Activated CD4-positive, alpha-beta T cell treated with anti-CD3 and anti-CD28 coated beads for 48 hours (primary cell): Measurements from ENCODE around the gene ME3.
"Not testable (repeated sequence)": the region's sequence is repeated elsewhere in the genome, so short reads cannot be mapped to it uniquely, and the experiment has no call there.

Experiments
- DNase-seq: peaks from one replicate; pipeline ENCODE4 v3.0.0-alpha.2; 2020

ME3 gene

DNA sequence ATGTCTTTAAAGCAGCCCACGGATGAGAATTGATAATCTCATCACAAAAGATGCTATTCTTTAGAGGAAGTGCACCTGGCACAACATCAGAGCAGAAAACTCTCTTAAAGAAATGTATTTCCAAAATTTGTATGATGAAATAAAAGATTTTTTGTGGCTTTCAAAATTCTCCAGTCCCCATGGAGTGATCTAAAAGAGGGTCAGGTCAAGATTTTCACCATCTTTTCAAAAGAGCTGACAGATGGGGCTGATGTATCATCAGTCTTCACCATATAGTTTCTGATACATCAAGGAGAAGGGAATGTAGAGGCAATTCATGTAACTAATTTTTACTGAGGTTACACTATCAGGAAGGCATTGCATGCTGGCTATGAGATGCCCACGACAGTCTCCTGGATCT lies 11.7 kb downstream of the ME3 start:
- no peak for DNase-seq

DNA sequence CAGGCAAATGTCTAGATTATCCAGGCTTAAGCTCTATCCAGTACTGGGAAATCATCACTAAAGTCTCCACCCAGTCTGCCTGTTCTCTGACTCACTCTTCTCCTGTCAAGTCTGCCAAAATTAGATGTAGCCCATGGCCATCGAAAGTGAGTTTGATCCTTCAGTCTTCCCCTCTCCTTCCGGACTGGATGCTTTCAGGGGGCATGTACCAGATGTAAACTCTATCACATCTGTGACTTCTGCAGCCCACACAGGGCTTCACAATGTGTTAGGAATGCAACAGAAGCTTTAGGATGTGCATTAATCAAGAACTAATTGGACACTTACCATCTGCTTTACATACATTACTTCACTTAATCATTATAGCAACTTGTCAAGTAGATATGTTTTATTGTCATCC lies 12.3 kb downstream of the ME3 start:
- no peak for DNase-seq

DNA sequence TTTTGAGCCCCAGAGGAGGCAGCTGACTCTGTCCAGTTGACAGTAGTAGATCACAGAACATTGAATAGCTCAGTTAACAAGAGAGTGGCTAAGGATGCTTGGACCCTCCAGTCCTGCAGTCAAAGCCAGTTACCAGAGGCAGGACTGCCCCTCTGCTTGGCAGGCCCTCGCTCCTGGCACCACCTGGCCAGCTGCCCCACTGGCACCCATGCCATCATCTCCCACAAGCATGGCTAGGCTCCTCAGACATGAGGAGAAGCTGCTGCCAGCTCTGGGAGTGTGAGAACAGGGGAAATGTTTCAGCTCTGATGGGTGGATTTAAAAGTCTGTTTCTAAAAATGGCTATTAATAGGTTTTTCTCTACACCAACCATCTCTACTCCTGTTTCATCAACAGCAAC lies 13.9 kb downstream of the ME3 start:
- DNase-seq: no peak

DNA sequence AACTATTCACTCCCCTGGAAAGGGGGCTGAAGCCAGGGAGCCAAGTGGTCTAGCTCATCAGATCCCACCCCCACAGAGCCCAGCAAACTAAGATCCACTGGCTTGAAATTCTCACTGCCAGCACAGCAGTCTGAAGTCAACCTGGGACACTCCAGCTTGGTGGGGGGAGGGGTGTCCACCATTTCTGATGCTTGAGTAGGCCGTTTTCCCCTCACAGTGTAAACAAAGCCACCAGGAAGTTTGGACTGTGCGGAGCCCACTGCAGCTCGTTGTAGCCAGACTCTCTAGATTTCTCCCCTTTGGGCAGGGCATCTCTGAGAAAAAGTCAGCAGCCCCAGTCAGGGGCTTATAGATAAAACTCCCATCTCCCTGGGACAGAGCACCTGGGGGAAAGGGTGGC lies 27.2 kb downstream of the ME3 start:
- DNase-seq: not testable (repeated sequence)

DNA sequence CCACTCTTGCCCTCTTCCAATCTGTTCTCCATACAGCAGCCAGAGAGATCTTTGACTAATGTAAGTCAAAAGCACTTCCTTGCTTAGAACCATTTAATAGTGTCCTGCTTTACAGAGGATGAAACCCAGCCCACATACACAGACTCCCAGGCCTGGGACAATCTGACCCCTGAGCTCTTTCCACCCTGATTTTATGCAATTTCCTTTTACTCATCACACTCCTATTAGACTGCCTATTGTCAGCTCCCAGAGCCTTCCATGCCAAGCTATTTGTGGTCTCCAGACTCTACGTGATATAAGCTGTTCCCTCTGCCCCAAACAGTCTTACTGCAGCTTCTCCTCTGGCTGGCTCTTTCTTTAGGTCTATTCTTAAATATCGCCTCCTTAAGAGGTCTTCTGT lies 28.1 kb downstream of the ME3 start:
- DNase-seq: no peak

DNA sequence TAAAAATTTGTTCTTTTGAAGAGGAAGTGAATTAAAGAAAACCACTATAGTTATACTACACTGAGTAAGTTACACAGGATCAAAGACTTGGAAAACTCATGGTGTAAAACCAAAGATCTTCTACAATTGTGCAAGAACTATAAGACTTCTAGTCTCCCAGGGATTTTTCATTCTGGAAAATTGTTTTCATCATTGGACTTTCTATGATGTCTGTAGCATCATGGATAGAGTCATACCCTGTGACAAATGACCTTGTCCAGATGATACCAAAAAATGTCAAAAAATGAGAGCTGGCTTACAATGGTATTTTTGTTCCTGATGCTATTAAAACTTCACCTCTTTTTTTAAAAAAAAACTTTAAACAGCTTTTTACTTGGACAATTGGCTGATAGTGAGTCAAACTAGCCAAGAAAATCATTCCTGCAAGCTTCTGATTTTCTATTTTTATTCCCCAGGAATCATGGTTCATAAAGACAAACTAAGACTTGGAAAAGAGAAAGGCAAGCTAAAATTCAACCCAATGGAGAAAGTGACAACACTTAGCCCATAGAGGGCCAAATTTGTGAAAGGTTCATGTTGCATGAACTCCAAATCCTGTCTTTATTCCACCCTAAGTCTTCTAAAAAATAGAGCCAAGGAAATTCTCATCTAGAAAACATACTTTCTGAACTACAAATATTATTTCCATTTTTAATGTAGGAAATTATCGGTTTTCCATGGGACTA lies 30.7 kb downstream of the ME3 start:
- DNase-seq: no peak

DNA sequence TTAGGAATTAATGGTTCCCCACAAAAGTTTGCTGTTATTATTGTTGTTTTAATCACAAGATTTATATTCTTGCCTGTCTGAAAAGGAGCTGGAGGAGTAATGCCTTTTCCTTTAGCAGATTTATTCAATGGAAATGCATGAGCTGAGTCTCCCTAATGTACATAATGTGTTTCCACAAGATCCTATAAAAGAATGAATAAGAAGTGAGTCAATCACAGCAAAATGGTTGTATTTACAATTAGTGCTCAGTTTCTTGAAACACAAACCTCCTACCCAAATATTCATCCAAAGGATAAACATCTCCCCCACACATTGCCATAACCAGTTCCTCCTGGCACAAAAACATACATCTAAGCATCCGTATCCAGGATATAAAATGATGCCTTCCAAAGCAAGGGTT lies 33.3 kb downstream of the ME3 start:
- DNase-seq: no peak

DNA sequence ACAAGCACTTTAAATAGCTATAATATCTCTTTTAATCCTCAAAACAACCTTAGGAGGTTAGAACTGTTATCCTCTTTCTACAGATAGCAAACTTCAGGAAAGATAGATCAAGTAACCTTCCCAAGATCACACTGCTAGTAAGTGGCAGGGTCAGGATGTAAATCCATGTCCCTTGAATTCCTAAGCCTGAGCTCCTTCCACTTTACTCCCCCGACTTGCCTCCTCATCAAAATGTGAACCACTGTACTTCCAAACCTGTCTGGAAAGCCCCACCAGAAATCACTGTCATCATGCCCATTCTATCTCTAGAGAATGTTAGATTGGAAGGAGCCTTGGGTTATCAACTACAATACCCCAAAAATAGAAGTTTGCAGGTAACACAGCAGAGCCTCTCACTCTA lies 33.7 kb downstream of the ME3 start:
- no peak for DNase-seq

DNA sequence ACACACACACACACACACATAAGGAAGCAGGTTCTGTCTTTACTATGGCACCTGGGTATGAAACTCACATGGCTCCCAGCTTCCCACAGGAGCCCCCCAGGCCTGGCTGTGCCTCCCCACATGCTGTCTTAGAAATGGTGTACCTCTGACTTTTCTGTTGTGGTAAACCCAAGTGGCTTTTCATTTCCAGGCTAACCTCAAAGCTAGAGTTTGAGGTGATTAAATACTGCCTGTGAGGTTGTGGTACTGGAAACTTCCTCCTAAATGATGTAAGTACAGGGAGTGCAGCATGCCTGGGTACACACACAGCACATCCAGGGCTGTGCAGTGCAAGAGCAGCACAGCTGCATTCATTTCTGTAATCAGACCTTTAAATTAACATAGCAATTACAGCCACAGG lies 34.4 kb downstream of the ME3 start:
- DNase-seq: peak; percentile 16

DNA sequence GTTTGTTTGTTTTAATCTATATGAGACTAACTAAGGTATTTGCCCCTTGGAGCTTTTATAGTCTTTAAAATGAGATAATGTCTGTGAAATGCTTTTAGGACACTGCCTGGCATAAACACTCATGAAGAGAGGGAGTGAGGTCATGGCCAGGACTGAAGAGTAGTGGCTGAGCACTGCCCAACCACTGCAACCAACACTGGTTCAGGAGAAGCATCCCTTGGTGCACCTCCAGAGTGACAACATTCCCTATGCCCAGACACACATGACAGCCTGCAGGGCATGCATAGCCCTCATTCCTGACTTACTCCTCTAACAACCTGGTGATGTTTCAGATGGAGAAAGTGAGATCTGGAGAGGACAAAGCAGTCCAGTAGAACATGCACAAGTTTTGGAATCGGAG lies 36.1 kb downstream of the ME3 start:
- no peak for DNase-seq

DNA sequence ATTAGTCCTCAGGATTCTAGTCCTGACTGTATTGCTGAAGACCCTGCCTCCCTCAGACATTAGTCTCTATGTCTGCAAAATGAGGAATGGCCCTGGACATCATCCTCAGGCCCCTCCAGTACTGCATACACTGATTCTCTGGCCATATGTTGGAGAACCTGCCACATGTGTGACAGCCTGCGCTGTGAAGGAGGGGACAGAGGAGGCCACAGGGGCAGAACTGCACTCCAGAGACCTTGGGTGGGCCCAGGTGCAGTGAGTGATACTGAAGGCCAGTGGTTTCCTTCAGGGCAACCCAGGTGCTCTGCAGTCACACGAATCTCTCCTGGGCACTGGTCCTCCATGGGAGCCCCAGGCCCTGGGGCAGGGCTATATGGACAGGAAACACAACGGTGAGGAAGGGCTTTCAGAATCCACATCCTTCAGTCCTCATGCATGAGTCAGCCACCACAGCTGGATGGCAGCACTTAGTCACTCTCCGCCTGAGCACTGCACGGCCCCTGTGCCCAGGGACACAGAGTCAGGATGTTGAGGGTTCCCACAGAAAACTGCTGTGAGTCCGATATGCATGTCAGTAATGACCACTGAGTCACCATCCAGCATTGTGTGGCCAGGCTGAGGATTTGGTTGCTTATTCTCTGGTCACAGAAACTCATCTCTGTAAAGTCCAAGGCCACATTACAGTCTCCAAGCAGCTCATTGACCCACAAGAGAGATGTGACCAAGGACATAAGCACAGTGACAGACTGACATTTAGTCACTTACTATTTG lies 39.7 kb downstream of the ME3 start:
- peak; percentile 72 for DNase-seq

DNA sequence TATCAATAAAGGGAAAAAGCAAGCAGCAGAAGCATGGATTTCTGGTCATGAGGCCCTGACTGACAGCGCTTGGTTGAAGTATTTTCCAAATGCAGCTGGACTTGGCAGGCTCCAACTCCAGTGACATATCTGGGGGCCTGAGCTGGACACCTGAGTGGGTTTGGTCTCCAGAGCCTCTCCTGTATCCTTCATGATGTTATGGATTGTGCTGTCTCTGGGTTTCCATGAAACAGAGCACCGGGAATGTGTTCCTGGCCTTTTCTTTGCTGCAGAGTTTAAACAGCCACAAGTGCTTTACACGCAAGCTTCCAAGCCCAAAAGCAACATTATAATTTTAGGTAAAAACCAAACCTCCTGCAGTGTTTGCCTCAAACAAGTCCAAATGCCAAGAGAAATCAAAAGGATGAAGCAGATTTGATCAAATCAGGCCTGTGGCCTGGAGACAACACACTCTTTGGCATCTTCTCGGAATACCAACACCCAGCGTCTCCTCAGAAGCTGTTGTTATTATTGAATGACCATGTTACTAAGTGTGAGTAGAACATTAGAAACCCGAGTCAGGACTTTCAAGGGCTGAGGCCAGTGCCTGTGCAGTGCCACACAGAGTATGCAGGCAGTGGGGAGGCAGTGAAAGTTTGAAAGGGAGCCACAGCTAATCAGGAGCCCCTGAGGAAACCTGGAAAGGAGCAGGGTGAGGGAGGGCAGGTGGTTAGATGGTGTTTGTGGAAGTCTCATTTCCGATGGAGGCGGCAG lies 42.0 kb downstream of the ME3 start:
- no peak for DNase-seq

DNA sequence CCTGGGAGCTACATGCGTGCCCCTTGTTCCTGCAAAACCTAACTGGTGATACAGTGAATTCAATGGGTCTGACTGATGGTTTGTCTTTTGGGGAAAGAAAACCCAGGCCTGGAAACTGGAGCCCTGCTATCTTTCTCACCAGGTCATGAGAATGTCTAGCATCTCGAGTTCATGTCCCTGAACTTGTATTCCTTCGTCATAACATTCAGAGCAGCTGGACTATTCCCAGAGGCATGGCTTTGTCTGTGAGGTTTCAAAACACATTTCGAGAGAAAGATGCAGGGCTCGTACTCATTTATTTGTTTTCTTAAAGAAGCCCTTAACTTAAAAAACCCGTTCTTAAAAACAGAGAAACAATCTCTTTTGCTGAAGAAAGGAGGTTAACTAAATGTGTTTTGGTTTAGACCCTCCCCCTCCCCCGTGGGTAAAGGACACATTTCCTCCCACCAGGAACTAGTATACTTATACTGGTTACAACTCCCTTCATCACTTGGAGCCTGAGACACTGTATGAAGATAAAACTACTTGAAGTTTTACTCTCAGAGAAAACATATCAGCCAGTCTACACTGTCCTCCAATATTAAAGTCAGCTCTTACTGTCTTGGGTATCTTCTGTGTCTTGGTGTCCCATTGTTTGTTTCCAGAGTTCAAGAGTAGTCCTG lies 43.2 kb downstream of the ME3 start:
- DNase-seq: no peak

DNA sequence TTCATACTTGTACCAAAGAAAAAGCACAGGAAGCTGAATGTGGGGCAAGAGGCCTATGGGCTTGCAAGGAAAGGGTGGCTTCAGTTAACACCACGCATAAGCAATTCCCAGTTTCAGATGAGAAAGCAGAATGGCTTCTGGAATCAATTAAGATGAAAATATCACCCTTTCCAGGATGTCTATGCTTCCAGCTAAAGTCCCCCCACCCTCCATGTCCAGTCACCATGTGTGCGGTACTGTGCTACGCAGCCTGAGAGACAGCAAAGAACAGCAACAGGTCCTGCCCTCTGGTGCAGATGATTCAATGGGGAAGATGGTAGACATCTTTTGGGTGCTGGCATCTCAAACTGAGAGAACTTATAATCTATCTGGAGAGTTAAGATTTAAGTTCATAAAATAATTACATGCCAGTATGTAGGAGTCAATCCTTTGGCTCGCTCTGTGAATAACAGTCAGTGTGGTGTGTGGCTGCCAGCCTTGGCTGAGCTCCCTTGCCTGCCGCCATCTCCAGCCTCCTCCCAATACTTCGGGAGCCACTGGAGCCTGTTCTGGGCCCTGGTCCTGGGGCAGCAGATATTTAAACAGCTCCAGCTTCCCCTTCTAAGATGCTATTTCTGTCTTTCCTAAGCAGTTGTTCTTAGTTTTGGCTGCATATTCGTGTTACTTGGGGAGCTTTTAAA lies 44.5 kb downstream of the ME3 start:
- DNase-seq: no peak

DNA sequence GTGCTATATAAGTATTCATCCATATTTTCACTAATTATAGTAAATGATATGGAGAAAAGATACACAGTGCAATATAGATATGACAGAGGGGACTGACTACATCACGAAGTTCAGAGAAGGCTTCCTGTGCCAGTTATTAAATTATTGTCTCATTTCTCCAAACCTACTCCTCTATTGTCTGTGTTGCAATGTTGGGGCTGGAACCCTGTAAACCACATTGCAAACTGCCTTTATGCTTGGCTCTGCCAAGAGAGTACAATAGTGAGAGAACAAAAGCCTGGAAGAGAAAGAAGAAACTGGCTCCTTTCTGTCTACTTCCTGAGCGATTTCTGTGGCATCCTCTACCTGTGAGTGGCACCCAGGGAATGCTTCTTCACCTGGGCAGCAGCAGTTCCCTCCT lies 46.4 kb downstream of the ME3 start:
- DNase-seq: no peak

DNA sequence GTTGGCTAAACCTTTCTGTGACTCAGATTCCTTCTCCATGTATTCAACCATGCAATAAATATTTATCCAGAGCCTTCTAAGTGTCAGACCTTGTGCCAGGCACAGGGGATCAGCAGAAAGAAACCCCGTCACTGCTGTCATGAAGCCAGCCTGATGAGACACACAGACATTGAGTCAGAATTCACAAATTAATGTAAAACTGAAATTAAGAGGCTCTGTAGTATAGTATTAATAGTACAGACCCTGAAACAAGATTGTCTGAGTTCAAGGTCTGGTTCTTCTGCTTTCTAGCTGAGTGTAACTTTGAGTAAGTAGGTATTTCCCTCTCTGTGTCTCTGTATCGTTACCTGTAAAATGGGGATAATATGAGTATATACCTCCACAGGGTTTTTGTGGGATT lies 46.9 kb downstream of the ME3 start:
- no peak for DNase-seq

DNA sequence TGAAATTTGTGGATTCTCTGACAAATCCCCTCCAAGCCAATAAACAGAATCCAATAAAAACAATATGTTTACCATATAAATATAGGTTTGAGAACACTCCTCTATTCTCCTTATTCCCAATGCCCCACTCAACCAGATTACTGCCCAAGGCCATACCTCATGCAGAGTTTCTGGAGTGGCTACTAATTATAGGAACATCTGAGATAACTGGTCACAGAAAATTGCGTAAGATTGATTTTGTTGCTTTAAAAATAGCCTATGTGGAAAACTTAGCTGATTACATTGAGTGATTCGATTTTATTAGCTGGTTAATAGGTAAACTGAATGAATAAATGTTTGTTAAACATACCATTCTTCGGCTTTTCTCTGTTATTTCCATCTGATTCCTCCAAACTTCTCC lies 48.0 kb downstream of the ME3 start:
- no peak for DNase-seq

DNA sequence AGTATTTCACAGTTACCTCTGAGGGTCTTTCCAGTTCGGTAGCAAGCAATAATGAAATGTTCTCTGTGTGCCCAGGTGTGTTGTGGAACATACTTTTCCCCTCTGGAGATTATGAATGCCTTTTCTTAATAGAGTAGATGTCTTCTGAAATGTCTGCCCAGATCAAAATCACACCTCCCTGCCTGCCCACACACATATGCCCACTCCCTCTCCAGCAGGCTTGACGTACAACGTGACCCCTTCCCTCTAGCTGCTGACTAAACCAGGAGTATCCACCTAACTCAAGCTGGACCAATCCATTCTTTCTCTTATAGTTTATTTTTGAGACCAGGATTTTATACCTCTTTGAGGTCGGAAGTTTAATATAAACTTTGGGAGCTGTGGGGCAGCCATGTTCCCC lies 48.7 kb downstream of the ME3 start:
- no peak for DNase-seq

DNA sequence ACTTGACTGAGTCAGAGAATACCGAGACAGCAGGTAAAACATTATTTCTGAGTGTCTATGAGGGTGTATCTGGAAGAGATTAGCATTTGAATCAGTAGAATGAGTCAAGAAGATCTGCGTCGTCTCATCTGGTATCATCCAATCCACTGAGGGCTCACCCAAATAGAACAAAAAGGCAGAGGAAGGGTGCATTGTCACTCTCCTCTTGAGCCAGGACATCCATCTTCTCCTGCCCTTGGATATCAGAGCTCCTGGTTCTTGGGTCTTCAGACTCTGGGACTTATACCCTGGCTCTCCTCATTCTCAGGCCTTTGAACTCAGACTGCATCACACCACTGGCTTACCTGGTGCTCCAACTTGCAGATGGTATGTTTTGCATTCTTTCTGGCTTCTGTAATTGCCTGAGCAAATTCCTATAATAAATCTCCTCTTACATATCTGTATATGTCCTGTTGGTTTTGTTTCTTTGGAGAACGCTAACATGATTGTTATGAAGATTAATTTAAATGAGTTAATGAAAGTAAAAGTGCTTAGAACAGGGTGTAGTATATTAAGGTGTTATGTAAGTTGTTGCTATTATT lies 49.3 kb downstream of the ME3 start:
- no peak for DNase-seq

DNA sequence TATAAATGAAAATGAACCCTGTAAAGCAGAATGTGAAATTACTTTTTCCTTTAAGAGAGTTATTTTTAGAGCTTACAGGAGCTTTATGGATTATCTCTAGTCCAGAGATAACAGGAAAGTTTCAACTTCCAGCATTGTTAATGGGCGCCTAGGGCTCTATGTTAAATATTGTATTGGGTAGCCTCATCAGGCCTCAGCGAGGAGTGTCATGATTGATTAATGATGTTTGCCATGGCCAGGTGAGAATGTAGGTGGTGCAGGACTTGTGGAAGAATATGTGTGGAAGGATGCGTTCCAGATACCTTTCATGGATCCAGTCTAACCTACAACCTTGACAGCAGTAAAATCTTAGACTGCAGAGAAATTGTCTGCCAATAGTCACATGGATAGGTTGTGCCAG lies 50.6 kb downstream of the ME3 start:
- DNase-seq: no peak

DNA sequence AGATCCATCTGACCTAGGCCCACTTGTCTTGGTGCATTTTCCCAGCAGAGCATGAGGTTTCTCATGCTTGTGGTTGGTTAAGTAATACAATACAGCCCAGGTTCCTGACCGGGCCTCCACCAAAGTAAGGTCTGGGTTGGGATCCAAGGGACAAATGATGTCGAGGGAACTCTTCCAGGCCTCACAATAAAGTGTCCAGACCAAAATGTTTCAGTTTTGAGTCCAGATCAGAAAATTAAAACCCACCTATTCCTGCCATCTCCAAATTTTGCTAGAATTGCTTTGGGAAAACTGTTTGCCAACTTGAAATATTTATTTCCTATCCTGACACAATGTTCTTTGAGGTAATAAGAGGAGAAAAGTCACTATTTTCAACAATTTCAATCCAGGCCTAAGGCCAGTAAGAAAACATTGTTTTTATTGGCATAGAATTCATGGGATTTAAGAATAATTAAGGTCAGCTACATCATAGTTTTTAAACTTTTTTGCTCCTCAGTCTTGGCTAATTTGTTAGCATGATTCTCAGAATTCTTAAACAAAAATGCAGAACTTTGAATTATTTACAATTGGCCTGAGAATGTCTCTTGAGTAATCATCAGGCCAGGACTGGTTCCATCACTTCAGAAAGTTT lies 51.4 kb downstream of the ME3 start:
- no peak for DNase-seq

DNA sequence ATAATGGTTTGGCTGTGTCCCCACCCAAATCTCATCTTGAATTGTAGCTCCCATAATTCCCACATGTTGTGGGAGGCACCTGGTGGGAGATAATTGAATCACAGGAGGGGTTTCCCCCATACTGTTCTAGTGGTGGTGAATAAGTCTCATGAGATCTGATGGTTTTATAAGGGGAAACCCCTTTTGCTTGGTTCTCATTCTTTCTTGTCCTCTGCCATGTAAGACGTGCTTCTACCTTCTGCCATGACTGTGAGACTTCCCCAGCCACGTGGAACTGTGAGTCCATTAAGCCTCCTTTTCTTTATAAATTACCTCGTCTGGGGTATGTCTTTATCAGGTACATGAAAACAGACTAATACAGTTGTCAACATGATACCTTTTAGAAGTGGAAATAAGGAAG lies 53.0 kb downstream of the ME3 start:
- not testable (repeated sequence) for DNase-seq
